GM21528 (cell line): ENCODE data around the gene CASZ1.

Experiments
- ATAC-seq: cut with Tn5 transposase; IDR thresholded peaks from one replicate; pipeline ENCODE4 v1.9.1; 2021; ENCODE audit warnings: mild to moderate bottlenecking, moderate library complexity; ENCODE audit not compliant: unreplicated experiment, low FRiP score

Gene CASZ1

DNA sequence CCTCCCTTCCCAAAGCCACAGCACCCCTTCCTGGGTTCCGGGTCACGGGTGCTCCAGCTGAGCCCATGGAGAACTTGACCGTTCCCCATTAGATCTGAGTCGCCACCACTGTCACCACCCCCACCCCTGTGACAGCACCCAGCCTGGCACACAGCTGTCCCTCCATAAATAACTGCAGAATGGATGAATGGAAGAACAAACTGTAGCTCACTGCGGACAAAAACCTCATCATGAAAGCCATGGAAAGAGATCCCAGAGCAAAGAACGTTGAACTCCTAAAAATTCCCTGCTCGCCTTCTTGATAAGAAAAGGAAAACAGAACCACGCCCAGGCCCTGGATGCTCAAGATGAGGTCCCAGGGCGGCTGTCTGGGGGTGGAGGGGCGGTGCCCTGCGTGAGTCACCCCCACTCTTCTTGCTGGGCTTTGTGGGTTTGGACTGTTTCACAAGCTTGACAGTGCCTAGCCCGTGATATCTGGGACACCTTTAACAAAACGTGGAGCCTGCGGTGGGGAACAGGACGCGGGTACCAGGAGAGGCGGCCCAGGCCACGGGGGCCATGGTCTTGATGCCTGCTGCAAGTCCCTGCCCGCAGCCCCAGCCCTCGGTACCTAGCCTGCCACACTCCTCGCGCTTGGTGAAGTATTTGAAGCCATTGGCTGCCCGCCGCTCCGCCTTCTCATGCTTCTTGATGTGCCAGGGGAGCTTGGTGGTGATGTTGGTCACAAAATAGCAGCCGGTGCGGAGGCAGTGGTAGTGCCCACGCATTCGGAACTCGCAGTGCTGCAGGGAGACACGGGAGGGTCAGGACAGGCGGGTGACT lies 151.9 kb downstream of the CASZ1 start:
- no peak for ATAC-seq

GRCh38 chr1:10643607-10644306 lies 152.7 kb downstream of the CASZ1 start:
- no peak for ATAC-seq

GRCh38 chr1:10642403-10643080 lies 153.9 kb downstream of the CASZ1 start:
- ATAC-seq: no peak

DNA sequence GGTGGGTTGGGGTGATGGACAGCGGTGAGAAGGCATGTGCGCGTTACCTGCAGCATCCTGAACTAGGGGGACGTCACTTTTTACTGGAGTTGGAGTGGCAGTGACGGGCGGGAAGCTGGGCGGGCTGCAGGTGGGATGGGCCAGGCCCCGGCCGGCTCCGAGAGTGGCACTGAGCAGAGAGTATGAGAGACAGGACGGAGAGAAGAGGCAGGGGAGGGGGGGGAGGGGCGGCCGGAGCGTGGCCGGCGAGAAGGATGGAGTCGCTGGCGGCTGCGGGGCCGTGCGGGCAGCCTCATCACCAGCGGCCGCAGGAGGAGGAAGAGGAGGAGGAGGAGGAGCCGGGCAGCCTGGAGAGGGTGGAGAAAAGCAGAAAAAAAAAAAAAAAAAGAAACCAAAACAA lies 154.5 kb downstream of the CASZ1 start:
- no peak for ATAC-seq

DNA sequence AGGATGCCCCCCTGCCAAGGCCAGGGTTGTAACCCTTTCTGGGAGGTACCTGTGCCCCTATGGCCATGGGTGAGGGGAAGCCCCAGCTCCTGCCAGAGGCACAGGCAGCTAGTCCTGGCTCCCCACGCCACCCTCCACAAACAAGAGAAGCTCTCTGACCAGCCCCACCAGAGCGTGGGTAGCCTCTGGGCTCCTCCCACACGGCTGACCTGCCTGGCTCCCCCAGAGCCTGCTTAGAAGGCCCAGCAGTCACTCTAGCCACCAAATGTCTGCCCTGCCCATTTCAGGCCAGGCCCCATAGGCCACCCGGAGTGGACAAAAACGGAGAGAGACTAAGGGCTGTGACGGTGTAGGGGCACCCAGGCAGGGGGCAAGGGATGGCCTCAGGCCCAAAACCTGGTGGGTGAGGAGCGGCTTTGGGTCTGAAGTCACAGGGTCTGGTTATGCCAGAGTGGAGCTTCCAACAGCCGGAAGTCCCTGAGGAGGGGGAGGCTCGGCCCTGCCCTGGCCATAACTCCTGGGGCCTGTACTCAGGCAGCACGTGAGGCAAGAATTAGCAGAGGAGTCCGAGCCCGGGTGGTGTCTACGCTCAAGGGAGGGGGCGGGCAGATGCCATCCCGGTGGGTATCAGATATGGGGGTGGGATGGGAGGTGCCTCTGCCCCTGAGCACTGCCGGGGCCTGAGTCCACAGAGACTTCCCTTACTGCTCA lies 155.4 kb downstream of the CASZ1 start:
- ATAC-seq: no peak

DNA sequence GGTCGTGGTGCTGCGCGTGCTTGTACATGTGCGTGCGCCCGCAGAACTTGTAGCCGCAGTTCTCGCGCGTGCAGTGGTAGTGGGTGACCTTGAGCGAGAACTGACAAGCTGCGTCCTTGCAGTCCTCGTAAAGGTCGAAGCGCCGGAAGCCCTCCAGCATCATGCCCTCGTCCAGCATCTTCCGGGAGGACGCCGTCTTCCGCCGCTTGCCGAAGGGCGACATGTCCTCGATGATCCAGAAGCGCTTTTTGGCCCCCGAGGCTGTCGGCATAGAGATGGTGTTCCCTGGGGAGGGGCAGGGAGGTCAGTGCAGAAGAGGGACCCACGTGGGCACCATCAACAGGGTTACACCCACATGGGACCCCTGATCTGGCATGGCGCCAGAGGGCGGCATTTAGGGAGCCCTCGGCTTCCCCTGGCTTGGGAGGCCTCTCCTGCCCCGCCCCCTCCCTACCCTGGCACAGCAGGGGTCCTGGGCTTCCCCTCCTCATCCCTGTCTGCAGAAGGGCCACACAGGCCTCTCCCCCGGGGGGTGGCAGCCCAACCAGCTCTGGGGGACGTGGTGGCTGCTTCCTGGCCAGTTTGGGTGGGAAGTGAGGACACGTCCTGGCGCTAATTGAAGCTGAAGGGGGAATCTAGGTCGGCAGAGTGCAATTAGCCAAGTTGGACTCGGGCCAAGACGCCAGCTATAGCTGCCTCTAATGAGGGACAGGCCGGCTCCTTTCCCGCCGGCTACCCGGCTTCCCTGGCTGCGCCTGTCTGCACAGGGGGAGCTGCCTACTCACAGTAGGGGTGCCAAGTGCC lies 156.5 kb downstream of the CASZ1 start:
- no peak for ATAC-seq

- no peak for ATAC-seq
Observed at GRCh38 chr1:10639011-10639774, 157.3 kb downstream of the CASZ1 start.

- ATAC-seq: no peak
Observed at GRCh38 chr1:10638559-10639005, 157.9 kb downstream of the CASZ1 start.

DNA sequence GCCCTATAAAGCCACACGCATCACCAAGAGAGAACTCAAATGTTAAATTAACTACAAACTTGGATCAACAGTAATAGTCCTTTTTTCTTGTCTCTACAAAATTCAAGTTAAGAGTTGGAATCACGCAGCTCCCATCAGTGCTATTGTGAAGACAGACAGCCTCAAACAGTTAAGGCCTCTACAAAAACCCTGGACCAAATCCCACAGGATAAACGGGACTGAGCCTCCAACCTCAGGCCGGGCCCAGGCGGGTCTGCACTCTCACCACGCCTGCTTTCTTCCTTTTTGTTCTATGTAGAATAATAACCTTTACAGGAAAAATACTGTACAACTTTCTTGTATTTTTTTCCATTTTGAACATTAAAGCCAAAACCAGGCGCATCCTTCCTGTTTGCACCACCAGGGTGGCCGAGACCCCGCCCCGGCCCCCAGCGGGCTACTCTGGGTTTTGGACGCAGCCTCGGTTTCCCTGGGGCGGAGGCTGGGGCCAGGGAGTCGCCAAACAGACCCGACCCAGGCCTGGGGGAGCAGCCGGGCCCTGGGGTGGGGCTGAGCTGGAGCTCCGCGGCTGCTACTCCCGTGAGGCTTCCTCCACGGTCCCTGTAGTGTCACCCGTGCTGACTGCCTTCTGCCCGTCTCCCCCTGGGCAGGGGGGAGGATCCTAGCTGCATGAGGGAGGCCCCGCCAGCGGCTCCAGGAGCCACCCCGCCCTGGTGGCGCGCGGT lies 158.4 kb downstream of the CASZ1 start:
- no peak for ATAC-seq

DNA sequence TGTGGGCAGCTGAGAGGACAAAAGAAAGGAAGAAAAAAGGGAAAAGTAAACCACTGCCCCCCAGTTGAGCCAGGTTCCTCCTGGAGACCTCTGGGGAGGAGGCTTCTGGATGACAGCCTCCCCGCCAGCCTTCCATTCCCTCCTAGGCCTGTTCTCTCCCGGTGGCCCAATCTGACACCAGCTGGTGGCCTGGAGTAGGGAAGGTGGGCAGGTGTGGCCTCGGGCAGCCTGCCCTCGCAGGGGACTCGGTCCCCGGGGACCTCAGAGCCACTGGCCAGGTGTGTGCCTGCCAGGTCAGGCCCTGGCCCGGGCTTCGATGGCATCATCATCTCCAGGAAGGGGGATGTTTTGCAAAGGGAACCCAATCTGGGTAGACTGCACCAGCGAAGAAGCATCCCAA lies 159.0 kb downstream of the CASZ1 start:
- no peak for ATAC-seq

GRCh38 chr1:10635992-10636391 lies 160.5 kb downstream of the CASZ1 start:
- no peak for ATAC-seq

DNA sequence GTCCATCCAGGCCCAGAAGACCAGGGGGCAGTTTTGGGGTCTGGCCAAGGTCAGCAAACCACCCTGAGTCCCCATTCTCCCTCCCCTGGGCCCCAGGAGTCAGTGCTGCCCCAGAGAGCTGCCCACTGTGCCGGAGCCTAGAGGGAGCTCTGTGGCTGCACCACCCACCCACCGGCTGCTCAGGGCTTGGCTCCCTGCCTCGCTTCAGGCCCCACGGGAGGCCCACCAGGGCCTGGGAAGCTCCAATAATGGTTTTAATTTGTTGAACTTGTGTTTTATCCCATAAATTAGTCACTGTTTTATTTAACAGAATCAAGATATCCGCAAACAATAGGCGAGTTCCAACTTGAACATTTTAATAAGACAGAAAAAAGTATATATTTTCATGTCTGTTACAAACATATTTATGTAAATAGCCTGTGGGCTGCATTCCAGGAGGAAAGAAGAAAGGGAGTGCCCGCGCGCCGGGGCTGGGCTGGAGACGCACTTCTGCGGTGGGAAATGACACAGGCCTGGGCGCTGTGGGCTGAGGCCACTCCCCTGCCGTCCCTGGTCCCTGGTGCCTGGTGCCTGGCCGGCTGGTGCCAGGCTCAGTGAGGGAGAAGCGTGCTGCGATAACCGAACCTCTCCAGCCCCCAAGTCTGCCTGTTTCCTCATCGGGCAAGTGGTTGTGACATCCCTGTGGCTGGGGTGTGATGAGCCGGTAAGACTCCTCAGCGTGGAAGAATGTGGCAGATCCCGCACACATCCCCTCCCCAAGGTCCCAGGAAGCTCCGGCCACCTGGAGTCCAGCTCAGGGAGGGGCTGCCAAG lies 161.2 kb downstream of the CASZ1 start:
- ATAC-seq: no peak

GRCh38 chr1:10634428-10635084 lies 161.9 kb downstream of the CASZ1 start:
- no peak for ATAC-seq

DNA sequence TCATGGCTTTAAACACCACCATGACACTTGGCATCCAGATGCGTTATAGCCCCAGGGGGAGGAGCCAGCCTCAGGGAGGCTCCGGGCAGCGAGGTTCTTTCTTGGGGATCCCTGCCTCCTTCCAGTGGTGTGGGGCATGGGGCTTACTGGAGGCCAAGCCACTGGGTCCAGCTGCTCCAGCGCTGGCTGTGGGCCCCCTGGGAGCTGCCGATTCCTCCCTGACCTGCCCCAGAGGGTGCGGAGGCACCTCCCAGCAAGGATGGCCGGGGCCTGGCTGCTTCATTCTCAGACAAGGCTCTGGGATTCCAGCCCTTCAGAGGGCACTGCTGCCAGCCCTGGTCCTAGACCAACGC lies 162.4 kb downstream of the CASZ1 start:
- no peak for ATAC-seq

GRCh38 chr1:10633416-10633815 lies 163.0 kb downstream of the CASZ1 start:
- ATAC-seq: no peak

DNA sequence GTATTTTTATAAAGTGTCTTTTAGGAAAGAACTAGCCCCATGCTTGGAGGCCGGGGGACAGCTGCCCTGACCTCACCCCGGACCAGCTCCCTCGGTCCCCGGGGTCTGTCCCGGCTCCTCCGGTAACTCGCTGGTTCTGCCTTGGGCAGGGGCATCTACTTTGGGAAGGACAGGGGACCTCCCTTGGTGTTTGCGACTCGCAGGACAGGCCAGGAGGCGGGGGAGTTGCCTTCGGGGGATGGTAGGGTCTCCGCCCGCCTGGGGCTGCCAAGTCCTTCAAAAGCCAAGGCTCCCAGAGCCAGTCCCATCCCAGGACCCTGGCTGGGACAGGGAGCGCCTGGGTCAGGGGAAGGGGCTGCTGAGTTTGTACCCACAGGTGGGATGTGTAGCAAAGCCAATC lies 163.8 kb downstream of the CASZ1 start:
- no peak for ATAC-seq

DNA sequence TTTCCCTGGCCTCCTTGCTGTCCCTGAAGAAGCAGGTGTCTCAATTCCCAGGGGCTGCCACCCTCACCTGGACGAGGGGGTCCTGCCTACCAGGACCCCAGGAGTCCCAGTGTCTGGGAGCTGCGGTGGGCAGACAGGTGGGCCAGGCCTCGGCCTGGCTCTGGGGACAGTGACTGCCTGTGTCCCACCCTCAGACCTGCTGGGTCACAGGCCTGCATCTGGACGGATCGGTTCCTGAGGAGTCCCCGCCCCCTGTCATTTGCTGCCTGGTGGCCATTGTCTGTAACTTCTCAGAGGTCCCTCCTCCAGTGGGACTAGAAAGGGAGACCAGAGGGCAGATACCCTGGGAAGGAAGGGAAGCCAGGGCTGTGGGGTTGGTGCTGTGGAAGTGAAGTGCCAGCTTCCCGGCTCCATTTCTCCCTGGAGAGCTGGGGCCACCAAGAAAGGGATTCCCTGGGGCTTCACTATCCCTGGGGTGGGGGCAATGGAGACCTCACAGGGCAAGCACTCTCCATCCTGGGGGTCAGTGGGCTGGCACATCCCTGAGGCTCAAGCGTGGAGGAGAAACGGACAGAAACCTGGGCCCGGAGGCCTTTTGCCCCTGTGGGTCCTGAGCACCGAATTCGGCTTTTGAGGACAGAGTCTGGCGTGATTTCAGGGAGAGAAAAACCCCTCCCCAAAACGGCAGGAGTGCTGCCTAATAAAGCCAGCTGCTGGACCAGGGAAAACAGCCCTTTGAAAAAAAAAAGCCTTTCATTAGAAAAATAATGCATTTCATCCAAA lies 164.4 kb downstream of the CASZ1 start:
- ATAC-seq: no peak
